Measurements from ENCODE around the gene TTC7B. TPM values are rescaled to one million over a fixed set of nuclear protein-coding genes. Genes with fewer than 3 reads are reported as not detected.

The TTC7B gene
- total and polyA plus RNA-seq, 2 experiments from 2014 or later, result 7.9 to 28.6 TPM

DNA sequence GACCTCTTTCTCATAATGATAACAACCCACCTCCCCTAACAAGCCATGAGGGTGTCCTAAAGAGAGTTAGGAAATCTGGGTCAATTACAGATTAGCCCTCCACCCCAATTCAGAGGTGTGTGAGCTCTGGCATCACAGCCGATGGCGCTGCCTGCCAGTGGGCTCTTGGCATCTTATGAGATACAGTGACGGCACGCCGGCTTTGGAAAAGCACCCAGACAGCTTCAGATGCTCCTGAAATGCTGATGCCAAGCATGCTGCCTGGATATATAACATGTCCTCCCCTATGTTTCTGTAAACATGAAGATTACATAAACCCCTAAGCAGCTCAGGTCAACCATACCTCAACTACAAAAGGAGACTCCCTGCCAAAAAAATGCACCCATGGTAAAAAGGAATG, 152.6 kb downstream of the TTC7B start:
- H3K36me3 ChIP-seq (ENCODE audit: insufficient read depth), result no peaks in the 10 kb centered on the region
- no peak overlapping the region for H2AFZ ChIP-seq
- peaks cover 4% of the 10 kb centered on the region; the same call in 1 of the 2 replicates for H3K9me2 ChIP-seq (ENCODE audit: insufficient read depth)
- H3F3A ChIP-seq (replicated peaks; ENCODE audit: low read depth), result no peaks in the 10 kb centered on the region
- H3K9me3 Mint-ChIP-seq, result no peaks in the 10 kb centered on the region
- peaks cover 25% of the 10 kb centered on the region for H3K4me1 ChIP-seq (ENCODE audit: insufficient read depth)
- H3K4me3 Mint-ChIP-seq, result no peak overlapping the region
- no peaks in the 10 kb centered on the region for H3K79me2 ChIP-seq (replicated peaks; ENCODE audit: insufficient read depth)
- H4K20me1 ChIP-seq (replicated peaks; ENCODE audit: insufficient read depth), result no peaks in the 10 kb centered on the region
- H3K27me3 ChIP-seq (ENCODE audit: insufficient read depth), result no peaks in the 10 kb centered on the region
- H3K4me2 ChIP-seq, result no peak overlapping the region
- no peak overlapping the region for H3K27ac ChIP-seq (ENCODE audit: low read depth)
- DNase-seq (ENCODE audit: low spot score) (no peak), ATAC-seq (no peak)
- no peaks in the 10 kb centered on the region for H3K36me3 Mint-ChIP-seq (ENCODE audit: low read depth)
- no peak overlapping the region for H3K4me3 ChIP-seq
- peaks cover 23% of the 10 kb centered on the region for H3K4me1 Mint-ChIP-seq
- no peak overlapping the region for H3K27ac Mint-ChIP-seq
- peaks cover 9% of the 10 kb centered on the region for H3K27me3 Mint-ChIP-seq (ENCODE audit: insufficient read depth, low read depth, poor library complexity)
- no peak for TF ChIP-seq ZNF331 (CRISPR knock-in tag; IDR thresholded peaks at IDR 0.05; ENCODE audit: low read depth)
- TF ChIP-seq POLR2AphosphoS5 (IDR thresholded peaks at IDR 0.05; ENCODE audit: low read depth), result no peak
- TF ChIP-seq ETS1 (IDR thresholded peaks at IDR 0.05), result no peak
- TF ChIP-seq, protein P1, sequence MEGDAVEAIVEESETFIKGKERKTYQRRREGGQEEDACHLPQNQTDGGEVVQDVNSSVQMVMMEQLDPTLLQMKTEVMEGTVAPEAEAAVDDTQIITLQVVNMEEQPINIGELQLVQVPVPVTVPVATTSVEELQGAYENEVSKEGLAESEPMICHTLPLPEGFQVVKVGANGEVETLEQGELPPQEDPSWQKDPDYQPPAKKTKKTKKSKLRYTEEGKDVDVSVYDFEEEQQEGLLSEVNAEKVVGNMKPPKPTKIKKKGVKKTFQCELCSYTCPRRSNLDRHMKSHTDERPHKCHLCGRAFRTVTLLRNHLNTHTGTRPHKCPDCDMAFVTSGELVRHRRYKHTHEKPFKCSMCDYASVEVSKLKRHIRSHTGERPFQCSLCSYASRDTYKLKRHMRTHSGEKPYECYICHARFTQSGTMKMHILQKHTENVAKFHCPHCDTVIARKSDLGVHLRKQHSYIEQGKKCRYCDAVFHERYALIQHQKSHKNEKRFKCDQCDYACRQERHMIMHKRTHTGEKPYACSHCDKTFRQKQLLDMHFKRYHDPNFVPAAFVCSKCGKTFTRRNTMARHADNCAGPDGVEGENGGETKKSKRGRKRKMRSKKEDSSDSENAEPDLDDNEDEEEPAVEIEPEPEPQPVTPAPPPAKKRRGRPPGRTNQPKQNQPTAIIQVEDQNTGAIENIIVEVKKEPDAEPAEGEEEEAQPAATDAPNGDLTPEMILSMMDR (conservative IDR thresholded peaks at IDR 0.05; ENCODE audit: low read depth in 2 of 2), result no peak
- TF ChIP-seq, protein P2, sequence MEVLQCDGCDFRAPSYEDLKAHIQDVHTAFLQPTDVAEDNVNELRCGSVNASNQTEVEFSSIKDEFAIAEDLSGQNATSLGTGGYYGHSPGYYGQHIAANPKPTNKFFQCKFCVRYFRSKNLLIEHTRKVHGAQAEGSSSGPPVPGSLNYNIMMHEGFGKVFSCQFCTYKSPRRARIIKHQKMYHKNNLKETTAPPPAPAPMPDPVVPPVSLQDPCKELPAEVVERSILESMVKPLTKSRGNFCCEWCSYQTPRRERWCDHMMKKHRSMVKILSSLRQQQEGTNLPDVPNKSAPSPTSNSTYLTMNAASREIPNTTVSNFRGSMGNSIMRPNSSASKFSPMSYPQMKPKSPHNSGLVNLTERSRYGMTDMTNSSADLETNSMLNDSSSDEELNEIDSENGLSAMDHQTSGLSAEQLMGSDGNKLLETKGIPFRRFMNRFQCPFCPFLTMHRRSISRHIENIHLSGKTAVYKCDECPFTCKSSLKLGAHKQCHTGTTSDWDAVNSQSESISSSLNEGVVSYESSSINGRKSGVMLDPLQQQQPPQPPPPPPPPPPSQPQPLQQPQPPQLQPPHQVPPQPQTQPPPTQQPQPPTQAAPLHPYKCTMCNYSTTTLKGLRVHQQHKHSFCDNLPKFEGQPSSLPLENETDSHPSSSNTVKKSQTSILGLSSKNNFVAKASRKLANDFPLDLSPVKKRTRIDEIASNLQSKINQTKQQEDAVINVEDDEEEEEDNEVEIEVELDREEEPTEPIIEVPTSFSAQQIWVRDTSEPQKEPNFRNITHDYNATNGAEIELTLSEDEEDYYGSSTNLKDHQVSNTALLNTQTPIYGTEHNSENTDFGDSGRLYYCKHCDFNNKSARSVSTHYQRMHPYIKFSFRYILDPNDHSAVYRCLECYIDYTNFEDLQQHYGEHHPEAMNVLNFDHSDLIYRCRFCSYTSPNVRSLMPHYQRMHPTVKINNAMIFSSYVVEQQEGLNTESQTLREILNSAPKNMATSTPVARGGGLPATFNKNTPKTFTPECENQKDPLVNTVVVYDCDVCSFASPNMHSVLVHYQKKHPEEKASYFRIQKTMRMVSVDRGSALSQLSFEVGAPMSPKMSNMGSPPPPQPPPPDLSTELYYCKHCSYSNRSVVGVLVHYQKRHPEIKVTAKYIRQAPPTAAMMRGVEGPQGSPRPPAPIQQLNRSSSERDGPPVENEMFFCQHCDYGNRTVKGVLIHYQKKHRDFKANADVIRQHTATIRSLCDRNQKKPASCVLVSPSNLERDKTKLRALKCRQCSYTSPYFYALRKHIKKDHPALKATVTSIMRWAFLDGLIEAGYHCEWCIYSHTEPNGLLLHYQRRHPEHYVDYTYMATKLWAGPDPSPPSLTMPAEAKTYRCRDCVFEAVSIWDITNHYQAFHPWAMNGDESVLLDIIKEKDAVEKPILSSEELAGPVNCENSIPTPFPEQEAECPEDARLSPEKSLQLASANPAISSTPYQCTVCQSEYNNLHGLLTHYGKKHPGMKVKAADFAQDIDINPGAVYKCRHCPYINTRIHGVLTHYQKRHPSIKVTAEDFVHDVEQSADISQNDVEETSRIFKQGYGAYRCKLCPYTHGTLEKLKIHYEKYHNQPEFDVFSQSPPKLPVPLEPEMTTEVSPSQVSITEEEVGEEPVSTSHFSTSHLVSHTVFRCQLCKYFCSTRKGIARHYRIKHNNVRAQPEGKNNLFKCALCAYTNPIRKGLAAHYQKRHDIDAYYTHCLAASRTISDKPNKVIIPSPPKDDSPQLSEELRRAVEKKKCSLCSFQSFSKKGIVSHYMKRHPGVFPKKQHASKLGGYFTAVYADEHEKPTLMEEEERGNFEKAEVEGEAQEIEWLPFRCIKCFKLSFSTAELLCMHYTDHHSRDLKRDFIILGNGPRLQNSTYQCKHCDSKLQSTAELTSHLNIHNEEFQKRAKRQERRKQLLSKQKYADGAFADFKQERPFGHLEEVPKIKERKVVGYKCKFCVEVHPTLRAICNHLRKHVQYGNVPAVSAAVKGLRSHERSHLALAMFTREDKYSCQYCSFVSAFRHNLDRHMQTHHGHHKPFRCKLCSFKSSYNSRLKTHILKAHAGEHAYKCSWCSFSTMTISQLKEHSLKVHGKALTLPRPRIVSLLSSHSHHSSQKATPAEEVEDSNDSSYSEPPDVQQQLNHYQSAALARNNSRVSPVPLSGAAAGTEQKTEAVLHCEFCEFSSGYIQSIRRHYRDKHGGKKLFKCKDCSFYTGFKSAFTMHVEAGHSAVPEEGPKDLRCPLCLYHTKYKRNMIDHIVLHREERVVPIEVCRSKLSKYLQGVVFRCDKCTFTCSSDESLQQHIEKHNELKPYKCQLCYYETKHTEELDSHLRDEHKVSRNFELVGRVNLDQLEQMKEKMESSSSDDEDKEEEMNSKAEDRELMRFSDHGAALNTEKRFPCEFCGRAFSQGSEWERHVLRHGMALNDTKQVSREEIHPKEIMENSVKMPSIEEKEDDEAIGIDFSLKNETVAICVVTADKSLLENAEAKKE (CRISPR knock-in tag; IDR thresholded peaks at IDR 0.05), result no peak
- no peak for TF ChIP-seq ZNF114 (CRISPR knock-in tag; IDR thresholded peaks at IDR 0.05)
- no peak for TF ChIP-seq EZH2phosphoT487 (IDR thresholded peaks at IDR 0.05; ENCODE audit: unreplicated experiment)
- no peak for TF ChIP-seq REST (IDR thresholded peaks at IDR 0.05; ENCODE audit: unreplicated experiment)
- no peak for TF ChIP-seq EZH2 (IDR thresholded peaks at IDR 0.05; ENCODE audit: low read depth, unreplicated experiment)

Data from GM23338 (cell line).